ENCODE data around the gene QPCTL. TPM values are rescaled to one million over a fixed set of nuclear protein-coding genes. Genes with fewer than 3 reads are reported as not detected.
"Not testable (repeated sequence)": the region's sequence is repeated elsewhere in the genome, so short reads cannot be mapped to it uniquely, and the experiment has no call there.

Gene QPCTL
- total RNA-seq, 1 donor from 2014 or later: 5.7 TPM

DNA sequence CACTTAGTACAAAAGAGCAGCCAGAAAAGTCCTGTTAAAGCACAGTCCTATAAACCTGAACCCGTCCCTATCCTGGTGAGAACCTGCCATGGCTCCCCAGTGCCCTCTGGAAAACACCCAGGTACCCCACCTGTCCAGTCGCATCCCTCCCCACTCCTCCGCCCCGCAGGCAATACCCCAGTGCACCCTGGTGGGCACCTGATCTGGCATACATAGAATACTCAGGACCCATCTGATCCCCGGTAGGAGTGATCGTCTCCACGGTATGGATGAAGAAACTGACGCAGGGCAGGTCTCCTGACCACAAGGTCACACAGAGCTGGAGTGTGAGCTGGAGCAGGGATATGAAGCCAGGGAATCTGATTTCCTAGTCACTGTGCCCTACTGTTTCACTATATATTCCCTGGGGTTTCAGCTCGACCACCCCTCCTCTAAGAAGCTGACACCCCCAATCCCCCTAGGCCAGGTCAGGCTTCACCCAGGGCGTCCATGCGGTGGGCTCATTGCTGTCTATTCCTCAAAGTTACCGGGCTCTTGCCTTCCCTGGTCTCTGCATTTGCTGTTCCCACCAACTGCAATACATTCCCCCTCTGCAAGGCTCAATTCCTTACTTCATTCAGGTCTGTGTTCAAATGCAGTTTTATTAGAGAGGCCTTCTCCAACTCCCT is 25.7 kb downstream of the QPCTL start:
- no peak for ATAC-seq

DNA sequence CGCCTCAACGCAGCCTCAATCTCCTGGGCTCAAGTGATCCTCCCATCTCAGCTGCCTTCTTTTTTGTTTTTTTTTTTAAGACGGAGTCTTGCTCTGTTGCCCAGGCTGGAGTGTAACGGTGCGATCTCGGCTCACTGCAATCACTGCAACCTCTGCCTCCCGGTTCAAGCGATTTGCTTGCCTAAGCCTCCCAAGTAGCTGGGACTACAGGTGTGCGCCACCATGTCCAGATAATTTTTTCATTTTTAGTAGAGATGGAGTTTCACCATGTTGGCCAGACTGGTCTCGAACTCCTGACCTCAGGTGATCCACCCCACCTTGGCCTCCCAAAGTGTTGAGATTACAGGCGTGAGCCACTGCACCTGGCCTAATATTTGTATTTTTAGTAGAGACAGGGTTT is 27.6 kb downstream of the QPCTL start:
- ATAC-seq: not testable (repeated sequence)

DNA sequence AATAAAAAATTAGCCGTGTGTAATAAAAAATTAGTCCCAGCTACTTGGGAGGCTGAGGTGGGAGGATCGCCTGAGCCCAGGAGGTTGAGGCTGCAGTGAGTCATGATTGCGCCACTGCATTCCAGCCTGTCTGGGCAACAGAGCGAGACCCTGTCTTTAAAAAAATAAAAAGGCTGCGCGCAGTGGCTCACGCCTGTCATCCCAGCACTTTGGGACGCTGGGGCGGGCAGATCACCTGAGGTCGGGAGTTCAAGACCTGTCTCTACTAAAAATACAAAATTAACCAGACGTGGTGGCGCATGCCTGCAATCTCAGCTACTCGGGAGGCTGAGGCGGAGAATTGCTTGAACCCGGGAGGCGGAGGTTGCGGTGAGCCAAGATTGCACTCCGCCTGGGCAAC is 36.2 kb downstream of the QPCTL start:
- ATAC-seq: not testable (repeated sequence)

DNA sequence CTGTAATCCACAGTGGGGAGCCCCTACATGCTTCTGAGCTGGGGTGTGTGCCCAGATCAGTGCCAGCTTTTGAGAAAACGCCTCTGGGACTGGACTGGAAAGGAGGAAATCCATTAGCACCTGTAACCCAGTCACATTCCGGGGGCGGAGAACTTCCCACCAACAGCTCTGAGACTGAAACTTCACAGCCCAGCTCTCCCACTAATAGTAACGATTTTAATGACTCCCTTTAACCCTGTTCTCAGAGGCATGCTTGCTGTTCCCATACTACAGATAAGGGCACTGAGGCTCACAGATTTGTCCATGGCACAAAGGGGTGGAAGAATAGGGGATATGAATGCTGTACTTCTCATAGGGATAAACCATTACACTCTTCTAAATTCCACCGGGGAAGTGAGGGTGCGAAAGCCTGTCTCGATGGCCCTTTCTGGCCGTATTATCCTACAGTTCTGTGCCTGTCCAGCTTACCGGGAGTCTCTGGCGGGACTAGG is 37.4 kb downstream of the QPCTL start:
- peak; percentile 66 for ATAC-seq

DNA sequence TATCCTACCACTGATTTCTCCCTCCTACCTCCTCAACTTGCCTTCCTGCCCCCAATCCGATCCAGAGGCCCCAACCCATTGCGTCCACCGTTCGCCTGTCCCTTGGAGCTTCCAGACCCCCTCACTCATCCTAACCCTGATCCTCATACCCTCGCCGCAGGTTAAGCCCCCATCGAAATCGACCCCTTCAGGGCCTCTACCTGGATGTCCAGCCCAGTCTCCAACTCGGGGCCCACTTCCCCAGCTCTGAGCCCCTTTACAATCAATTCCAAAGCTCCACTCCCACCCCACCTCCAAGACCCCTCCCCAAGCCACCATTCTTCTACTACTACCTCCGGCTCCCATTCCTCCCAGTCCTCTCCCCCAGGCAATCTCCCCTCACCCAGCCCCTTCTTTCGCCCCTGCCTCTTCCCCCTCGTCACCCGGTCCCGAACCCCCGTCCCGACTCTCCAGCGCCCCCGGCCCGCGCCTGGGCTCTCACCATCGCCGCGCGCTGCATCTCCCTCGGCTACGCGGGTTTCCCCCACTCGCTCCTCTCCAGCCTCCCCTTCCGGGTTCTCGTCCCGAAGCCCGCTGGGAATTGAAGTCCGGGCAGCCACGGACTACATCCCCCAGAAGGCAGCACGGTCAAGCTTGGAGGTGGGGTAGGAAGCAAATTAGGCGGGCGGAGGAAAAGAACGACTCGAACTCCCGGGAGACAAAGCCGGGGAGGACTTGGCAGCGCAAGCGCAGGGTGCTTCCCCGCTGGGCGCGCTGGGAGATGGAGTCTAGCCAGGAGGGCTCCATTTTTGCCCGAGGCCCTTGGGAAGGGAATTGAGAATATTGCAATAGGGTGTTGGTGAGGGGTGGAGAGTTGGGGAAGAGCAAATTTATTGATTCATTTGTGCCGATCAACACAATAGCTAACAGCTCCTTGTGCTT is 38.2 kb downstream of the QPCTL start, which contains the start of gene FBXO46:
FBXO46 (minus strand) TSS at position 529 of the 921 bp plus-strand sequence. CDS start 17,401 bp downstream, outside the sequence.
- ATAC-seq: peak; percentile 92

DNA sequence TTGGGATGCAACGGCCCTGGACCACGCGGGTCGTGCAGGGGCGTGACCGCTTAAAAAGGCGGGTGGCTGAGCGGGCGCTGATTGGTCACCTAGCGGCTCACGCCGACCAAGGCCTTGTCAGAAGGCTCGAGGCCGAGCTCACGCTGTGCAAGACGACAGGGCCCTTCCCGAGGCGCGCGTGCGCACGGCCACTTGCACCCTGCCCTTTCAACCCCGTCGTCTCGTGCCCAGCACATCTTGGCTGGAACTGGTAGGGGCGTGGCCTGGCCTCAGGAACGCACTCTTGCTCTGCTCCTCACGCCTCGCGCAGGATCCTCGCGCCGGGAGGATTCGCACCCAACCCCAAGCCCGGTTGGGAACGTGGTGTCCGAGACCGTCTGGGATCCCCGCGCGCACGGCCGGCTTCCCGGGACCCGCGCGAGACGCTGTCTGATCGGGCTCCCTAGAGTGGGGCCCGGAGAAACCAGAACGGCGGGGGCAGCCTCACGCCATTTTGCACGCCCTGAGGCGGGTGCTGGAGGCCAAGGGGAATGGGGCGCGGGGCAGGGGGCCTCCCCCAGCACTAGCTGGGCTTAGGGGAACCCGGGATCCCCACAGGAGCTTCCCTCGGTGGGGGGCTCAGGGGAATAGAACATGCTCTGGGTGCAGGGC is 40.8 kb downstream of the QPCTL start, which contains the start of gene MEIOSIN:
MEIOSIN (plus strand) TSS at position 280 of the 651 bp plus-strand sequence. CDS start 1,938 bp downstream, outside the sequence.
- no peak for ATAC-seq

- ATAC-seq: no peak
Observed at GRCh38 chr19:45739498-45740439, 47.3 kb downstream of the QPCTL start.

DNA sequence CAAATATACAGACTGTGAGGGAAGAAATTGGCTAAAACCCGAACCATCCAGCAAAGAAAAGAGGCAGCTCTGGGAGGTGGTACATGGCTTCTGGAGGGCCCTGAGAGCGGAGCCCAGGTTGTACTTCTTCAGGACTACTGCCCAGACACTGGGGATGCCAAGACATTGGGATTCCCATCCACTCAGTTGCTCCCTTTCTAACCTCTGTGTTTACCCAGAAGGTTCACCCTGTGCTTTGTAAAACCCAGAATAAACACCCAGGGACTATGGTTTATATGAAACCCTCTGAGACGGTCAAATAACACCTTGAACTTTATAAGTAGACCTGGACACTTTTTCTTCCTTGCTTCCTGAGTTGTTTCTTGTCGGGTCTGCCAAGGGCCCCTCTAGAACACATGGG is 50.5 kb downstream of the QPCTL start:
- ATAC-seq: no peak

DNA sequence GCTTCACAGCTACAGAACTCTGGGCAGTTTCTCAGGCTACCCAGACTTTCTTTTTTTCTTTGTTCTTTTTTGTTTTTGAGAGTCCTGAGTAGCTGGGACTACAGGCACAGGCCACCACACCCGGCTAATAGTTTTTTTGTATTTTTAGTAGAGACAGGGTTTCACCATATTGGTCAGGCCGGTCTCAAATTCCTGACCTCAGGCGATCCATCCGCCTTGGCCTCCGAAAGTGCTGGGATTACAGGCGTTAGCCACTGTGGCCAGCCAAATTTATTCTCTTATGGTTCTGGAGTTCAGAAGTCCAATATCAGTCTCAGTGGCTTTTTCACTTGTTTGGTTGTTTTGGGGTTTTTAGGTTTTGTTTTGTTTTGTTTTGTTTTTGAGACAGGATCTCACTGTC is 53.1 kb downstream of the QPCTL start:
- no peak for ATAC-seq

GRCh38 chr19:45746866-45747265 is 54.4 kb downstream of the QPCTL start:
- ATAC-seq: no peak

DNA sequence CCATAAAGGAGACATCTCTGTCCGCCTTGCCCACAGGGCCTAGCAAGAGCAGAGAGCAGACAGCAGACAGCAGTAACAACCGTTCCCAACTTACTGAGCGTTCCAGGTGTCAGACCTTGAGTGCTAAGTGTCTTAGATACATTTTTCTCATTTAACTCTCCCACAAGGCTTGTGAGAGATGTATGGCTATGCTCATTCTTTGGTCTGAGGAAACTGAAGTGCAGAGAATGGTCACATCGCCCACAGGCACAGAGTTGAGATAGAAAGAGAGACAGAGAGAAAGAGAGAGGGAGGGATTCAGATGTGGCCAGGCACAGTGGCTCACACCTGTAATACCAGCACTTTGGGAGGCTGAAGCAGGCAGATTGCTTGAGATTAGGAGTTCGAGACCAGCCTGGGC is 55.0 kb downstream of the QPCTL start:
- ATAC-seq: no peak

- not testable (repeated sequence) for ATAC-seq
Observed at GRCh38 chr19:45751483-45751882, 59.0 kb downstream of the QPCTL start.

GRCh38 chr19:45752639-45753038 is 60.2 kb downstream of the QPCTL start:
- peak; percentile 93 for ATAC-seq

DNA sequence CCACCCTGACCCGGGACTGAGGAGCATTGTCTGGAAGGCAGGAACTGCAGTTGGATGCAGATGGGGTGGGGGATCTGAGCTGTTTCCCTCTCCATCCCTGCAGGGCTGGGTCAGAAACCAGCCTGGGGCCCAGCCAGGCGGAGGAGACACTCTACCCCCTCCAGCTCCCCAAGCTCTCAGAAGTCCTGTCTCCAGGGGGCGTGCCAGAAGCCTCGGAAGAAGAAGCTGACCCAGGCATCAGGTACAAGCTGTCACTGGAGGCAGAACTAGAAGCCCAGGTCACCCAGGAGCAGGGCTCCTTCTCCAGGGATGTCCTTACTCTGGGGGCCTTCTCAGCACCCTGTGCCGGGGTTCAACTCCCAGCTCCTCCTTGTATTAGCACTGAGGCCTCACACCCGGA is 61.1 kb downstream of the QPCTL start:
- no peak for ATAC-seq

Other genes with a start within 250 kb of the QPCTL start
- gene FOSB, start 224.7 kb upstream of the QPCTL start, total RNA-seq: 2.5 TPM
- gene RTN2, start 195.6 kb upstream of the QPCTL start, total RNA-seq: 1.4 TPM
- 2.4 TPM for gene PPM1N, start 194.2 kb upstream of the QPCTL start, total RNA-seq
- gene VASP, start 185.2 kb upstream of the QPCTL start, total RNA-seq: 48.8 TPM
- gene OPA3, start 107.9 kb upstream of the QPCTL start, total RNA-seq: 10.0 TPM
- gene GPR4, start 90.5 kb upstream of the QPCTL start, total RNA-seq: 0.56 TPM
- 85.4 TPM for gene EML2, start 53.3 kb upstream of the QPCTL start, total RNA-seq
- gene GIPR, start 24.4 kb upstream of the QPCTL start, total RNA-seq: 0.16 TPM
- gene SNRPD2, start 713 bp upstream of the QPCTL start, total RNA-seq: 387 TPM
- 30.3 TPM for gene FBXO46, start 38.2 kb downstream of the QPCTL start, total RNA-seq
- not detected for gene MEIOSIN, start 40.8 kb downstream of the QPCTL start, total RNA-seq
- gene SIX5, start 76.6 kb downstream of the QPCTL start, total RNA-seq: 8.8 TPM
- 15.5 TPM for gene DMPK, start 89.8 kb downstream of the QPCTL start, total RNA-seq
- 17.4 TPM for gene DMWD, start 100.2 kb downstream of the QPCTL start, total RNA-seq
- 0.12 TPM for gene RSPH6A, start 122.6 kb downstream of the QPCTL start, total RNA-seq
- gene SYMPK, start 170.5 kb downstream of the QPCTL start, total RNA-seq: 42.9 TPM
- not detected for gene FOXA3, start 171.7 kb downstream of the QPCTL start, total RNA-seq
- 10.0 TPM for gene IRF2BP1, start 193.5 kb downstream of the QPCTL start, total RNA-seq
- gene MYPOP, start 209.9 kb downstream of the QPCTL start, total RNA-seq: 3.7 TPM
- gene NANOS2, start 222.1 kb downstream of the QPCTL start, total RNA-seq: not detected